ENCODE results near the gene ITPR3.

- TF ChIP-seq, protein P1, sequence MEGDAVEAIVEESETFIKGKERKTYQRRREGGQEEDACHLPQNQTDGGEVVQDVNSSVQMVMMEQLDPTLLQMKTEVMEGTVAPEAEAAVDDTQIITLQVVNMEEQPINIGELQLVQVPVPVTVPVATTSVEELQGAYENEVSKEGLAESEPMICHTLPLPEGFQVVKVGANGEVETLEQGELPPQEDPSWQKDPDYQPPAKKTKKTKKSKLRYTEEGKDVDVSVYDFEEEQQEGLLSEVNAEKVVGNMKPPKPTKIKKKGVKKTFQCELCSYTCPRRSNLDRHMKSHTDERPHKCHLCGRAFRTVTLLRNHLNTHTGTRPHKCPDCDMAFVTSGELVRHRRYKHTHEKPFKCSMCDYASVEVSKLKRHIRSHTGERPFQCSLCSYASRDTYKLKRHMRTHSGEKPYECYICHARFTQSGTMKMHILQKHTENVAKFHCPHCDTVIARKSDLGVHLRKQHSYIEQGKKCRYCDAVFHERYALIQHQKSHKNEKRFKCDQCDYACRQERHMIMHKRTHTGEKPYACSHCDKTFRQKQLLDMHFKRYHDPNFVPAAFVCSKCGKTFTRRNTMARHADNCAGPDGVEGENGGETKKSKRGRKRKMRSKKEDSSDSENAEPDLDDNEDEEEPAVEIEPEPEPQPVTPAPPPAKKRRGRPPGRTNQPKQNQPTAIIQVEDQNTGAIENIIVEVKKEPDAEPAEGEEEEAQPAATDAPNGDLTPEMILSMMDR (conservative IDR thresholded peaks at IDR 0.05): no peak
- no peak for TF ChIP-seq ZFX (IDR thresholded peaks at IDR 0.05)
Observed at GRCh38 chr6:33667776-33668175, 46.7 kb downstream of the ITPR3 start.

Data from C4-2B (cell line).